Subcutaneous abdominal adipose tissue (tissue), 5 donors: Measurements from ENCODE around the gene PCDH15.
"Not testable (repeated sequence)": the region's sequence is repeated elsewhere in the genome, so short reads cannot be mapped to it uniquely, and the experiment has no call there.

Experiments
- H3K27ac ChIP-seq: one replicate; pipeline ENCODE4 v1.7.0; 2013; ENCODE audit warnings: low read depth, mild to moderate bottlenecking, inconsistent platforms, low read length, moderate library complexity
- H3K27me3 ChIP-seq, 5 donors: one replicate each; pipeline ENCODE4 v1.7.0; 2013; ENCODE audit warnings: low read length in 5 of 5, inconsistent platforms in 1 of 5; ENCODE audit not compliant: control insufficient read depth in 5 of 5, insufficient read depth in 4 of 5
- H3K36me3 ChIP-seq, 5 donors: one replicate each; pipeline ENCODE4 v1.7.0; 2013; ENCODE audit warnings: low read length in 5 of 5; ENCODE audit not compliant: control insufficient read depth in 5 of 5, insufficient read depth in 5 of 5
- H3K4me1 ChIP-seq, 5 donors: one replicate each; pipeline ENCODE4 v1.7.0; 2013; ENCODE audit warnings: low read length in 5 of 5, mild to moderate bottlenecking in 3 of 5, moderate library complexity in 1 of 5; ENCODE audit not compliant: control insufficient read depth in 5 of 5, insufficient read depth in 5 of 5
- H3K4me3 ChIP-seq, 5 donors: one replicate each; pipeline ENCODE4 v1.7.0; 2013; ENCODE audit warnings: low read length in 5 of 5, low read depth in 1 of 5
- H3K9ac ChIP-seq, 5 donors: one replicate each; pipeline ENCODE4 v1.7.0; 2013; ENCODE audit warnings: low read length in 5 of 5, mild to moderate bottlenecking in 4 of 5, moderate library complexity in 3 of 5
- H3K9me3 ChIP-seq, 5 donors: one replicate each; pipeline ENCODE4 v1.7.0; 2013; ENCODE audit warnings: low read length in 5 of 5; ENCODE audit not compliant: control insufficient read depth in 5 of 5
- donor health status: healthy.
- donor health status: healthy.
- donor health status: healthy.
- donor health status: healthy.
- donor health status: healthy.

Gene PCDH15

DNA sequence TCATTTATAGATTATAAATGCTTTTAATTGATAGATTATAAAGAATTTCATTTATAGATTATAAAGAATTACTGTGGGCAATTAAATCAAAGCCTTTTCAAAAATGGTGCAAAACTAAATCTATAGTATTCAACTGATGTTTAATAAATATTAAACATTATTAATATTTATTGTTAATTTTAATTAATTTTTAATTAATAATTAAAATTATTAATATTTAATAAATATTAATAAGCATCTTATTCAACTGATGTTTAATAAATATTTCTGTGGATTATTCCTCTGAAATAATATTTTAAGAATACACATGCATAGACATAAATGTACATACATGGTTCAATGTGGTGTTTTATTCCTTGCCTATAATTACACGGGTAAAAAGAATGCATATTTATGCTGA lies 346.8 kb downstream of the PCDH15 start:
- no peaks in the 10 kb centered on the region for H3K36me3 ChIP-seq
- H3K9ac ChIP-seq = no peak overlapping the region
- no peaks in the 10 kb centered on the region for H3K27me3 ChIP-seq
- H3K27ac ChIP-seq = no peak overlapping the region
- no peaks in the 10 kb centered on the region for H3K4me1 ChIP-seq
- no peaks in the 10 kb centered on the region for H3K9me3 ChIP-seq
- no peak overlapping the region for H3K4me3 ChIP-seq

DNA sequence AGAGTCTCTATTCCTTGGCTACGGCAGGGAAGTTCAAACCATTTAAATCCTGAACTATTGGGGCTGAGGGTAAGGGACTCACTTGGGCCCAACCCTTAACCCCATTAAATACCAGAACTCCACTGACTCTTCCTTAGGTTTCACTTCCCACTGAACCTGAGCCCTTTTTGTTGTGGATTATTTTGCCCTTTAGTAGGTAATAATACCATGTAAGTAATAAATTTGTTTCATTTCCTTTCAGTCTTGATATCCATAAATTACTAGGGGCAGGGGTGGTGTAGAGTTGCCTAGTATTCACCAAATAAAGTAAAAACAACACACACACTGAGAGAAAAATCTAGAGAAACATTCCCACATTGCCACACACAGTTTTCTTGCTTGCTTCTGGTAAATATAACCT lies 352.0 kb downstream of the PCDH15 start:
- no peak overlapping the region for H3K4me3 ChIP-seq
- no peak overlapping the region for H3K27ac ChIP-seq
- no peaks in the 10 kb centered on the region for H3K36me3 ChIP-seq
- H3K4me1 ChIP-seq = no peaks in the 10 kb centered on the region
- no peak overlapping the region for H3K9ac ChIP-seq
- H3K27me3 ChIP-seq = no peaks in the 10 kb centered on the region
- H3K9me3 ChIP-seq = no peaks in the 10 kb centered on the region

DNA sequence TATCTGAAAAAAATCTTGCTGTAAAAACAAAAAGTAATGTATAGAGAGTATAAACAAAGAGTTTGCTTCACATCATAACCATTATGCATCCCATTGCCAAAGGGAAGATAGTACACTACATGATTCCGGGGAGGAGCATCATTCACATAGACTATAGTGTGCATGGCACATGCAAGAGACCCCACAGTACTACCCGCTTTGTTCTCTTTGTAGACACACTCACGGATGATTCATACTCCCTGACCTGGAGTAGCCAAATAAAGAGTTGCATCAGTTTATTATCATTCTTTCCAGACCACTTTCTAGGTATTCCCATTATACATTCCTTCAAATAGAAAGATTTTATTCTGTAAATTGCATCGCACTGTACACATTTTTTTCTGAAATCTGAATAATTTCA lies 356.9 kb downstream of the PCDH15 start:
- H3K27me3 ChIP-seq = no peaks in the 10 kb centered on the region
- no peaks in the 10 kb centered on the region for H3K36me3 ChIP-seq
- no peaks in the 10 kb centered on the region for H3K9me3 ChIP-seq
- no peak overlapping the region for H3K27ac ChIP-seq
- H3K9ac ChIP-seq = no peak overlapping the region
- H3K4me3 ChIP-seq = no peak overlapping the region
- H3K4me1 ChIP-seq = no peaks in the 10 kb centered on the region

DNA sequence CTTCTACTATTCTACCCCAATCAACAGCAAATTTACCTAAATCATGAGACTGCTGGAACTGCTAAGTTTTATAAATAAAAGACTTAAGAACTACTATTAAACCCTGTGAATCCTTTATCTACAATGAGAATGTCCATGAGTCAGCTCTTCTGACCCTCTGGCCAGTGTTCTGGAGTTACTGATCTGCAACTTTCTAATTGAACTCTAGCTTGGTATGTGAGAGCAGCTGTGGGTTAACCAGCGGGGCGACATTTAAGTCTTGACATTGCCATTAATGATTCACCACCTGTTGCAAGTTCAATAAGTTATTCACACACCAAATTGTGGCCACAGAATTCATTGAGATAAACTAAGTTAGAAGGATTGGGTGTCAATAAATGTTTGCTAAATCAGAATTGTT lies 359.8 kb downstream of the PCDH15 start:
- H3K4me3 ChIP-seq = no peak overlapping the region
- no peaks in the 10 kb centered on the region for H3K9me3 ChIP-seq
- H3K27me3 ChIP-seq = no peaks in the 10 kb centered on the region
- H3K9ac ChIP-seq = no peak overlapping the region
- H3K4me1 ChIP-seq = no peaks in the 10 kb centered on the region
- no peaks in the 10 kb centered on the region for H3K36me3 ChIP-seq
- no peak overlapping the region for H3K27ac ChIP-seq

DNA sequence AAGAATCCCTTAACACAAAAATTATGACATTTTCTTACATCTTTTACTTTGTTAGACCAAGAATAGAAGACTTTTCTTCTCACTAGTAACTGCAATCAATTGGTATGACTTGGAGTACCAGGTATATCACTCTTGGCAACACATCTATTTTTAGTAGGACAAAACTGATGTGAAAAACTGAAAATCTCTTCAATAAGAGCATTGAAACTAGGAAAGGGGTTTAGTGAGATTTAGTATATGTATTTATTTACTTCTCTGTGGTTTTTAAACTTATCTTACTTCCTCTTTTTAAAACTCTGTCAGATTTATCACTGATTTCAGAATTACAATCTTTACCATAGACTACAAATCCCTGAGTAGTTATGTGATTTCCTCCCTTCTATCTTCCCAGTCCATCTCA lies 366.2 kb downstream of the PCDH15 start:
- no peaks in the 10 kb centered on the region for H3K27me3 ChIP-seq
- H3K9ac ChIP-seq = no peak overlapping the region
- H3K4me3 ChIP-seq = no peak overlapping the region
- H3K36me3 ChIP-seq = no peaks in the 10 kb centered on the region
- no peaks in the 10 kb centered on the region for H3K4me1 ChIP-seq
- H3K9me3 ChIP-seq = no peaks in the 10 kb centered on the region
- H3K27ac ChIP-seq = no peak overlapping the region

DNA sequence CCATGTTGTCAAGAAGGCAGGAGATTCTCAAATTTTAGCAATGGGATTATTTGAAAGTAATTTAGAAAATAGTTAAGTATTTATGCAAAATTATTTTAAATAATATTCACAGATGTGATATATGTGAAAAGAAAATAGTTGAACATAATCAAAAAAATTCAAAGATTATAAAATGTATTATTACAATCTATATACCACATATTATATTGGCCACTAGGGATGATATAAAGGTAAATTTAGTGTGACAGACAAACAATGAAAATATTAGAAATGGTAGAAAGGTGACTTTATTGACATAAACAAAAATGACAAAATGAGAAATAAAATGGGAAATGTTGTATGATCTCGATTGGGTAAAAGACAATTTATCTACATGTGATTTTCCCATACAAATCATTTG lies 385.5 kb downstream of the PCDH15 start:
- Histone ChIP-seq H3K9ac (no peak overlapping the region), H3K27ac (no peak overlapping the region), H3K4me1 (no peaks in the 10 kb centered on the region), H3K27me3 (no peaks in the 10 kb centered on the region), H3K36me3 (no peaks in the 10 kb centered on the region), H3K9me3 (no peaks in the 10 kb centered on the region), H3K4me3 (no peak overlapping the region)

DNA sequence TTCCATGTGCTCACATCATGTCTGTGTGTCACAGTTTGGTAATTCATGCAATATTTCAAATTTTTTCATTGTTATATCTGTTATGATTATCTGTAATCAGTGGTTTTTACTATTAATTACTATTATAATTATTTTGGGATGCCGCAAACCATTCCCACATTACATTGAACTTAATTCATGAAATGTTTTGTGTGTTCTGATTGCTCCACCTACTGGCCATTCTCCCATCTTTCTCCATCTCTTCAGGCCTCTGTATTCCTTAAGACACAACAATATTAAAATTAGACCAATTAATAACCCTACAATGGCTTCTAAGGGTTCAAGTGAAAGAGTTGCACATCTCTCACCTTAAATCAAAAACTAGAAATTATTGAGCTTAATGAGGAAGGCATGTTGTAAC lies 398.5 kb downstream of the PCDH15 start:
- no peaks in the 10 kb centered on the region for H3K36me3 ChIP-seq
- H3K27ac ChIP-seq = no peak overlapping the region
- H3K9me3 ChIP-seq = no peaks in the 10 kb centered on the region
- no peaks in the 10 kb centered on the region for H3K27me3 ChIP-seq
- H3K4me1 ChIP-seq = no peaks in the 10 kb centered on the region
- no peak overlapping the region for H3K9ac ChIP-seq
- H3K4me3 ChIP-seq = no peak overlapping the region

DNA sequence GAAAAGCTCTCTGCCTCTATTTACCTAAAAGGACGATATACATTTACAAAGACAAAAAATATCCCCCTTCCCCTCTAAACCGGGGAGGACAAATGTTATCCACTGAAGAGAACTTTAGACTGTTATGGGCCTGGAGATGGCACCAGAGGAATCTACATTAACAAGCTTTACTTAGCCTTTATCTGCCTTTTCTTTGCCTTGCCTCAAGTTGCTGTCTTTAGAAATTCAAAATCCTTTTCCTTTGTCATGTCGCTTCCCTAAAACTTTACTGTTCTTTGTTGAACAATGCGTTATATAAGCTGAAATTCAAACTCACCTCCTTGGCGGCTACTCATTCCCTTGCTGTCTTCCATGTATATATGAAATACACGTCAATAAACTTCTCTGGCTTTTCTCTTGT lies 405.0 kb downstream of the PCDH15 start:
- Histone ChIP-seq H3K36me3 (no peaks in the 10 kb centered on the region), H3K9me3 (no peaks in the 10 kb centered on the region), H3K27ac (no peak overlapping the region), H3K27me3 (no peaks in the 10 kb centered on the region), H3K4me1 (no peaks in the 10 kb centered on the region), H3K9ac (no peak overlapping the region), H3K4me3 (no peak overlapping the region)

DNA sequence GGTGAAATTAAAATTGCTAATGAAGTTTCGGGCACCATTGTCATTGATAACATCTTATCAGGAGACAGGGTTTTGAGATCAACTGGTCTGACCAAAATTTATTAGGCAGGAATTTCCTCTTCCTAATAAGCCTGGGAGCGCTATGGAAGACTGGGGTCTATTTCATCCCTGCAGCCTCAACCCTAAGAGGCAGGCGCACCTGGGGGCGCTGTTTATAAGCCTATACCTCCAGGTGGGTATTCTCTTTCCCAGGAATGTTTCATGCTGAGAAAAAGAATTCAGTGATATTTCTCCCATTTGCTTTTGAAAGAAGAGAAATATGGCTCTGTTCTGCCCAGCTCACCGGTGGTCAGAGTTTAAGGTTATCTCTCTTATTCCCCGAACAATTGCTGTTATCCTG lies 406.4 kb downstream of the PCDH15 start:
- not testable (repeated sequence) for H3K9ac ChIP-seq, H3K4me3 ChIP-seq, H3K27ac ChIP-seq, H3K27me3 ChIP-seq, H3K4me1 ChIP-seq, H3K36me3 ChIP-seq, H3K9me3 ChIP-seq

DNA sequence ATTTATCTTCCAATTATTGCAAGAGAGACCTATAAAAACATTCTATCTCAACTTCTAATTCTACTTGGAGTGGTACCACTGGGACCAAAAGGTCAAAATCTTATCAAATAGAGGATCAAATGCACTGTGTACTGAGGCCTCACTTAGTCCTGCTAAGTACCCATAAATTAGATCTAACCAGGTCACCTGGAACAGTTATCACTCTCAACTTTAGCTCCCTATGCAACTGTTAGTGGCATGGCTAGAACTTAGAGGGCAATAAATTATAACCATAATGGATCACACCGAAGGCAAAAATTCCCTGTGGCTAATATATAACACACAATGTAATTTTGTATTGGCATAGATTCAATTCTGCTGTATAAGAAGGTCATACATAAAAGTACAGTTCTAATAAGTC lies 428.9 kb downstream of the PCDH15 start:
- no peak overlapping the region for H3K27ac ChIP-seq

DNA sequence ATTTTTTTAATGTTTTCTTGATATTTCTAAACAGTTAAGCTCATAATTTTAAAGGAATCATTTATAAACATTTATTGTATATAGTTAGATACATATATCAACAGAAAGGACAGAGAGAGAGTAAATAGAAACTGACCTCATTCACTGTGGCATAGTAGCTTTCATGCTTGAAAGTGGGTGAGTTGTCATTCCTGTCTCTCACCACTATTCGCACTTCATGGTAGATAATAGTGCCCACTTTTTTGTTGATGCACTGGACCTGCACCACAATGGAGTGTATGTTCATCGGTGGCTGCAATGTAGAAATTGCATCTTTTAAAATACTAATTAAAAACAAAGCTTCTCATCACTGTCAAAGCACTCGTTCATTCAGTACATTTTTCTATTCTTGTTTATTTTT lies 432.0 kb downstream of the PCDH15 start:
- H3K27me3 ChIP-seq = no peaks in the 10 kb centered on the region
- H3K9ac ChIP-seq = no peak overlapping the region
- no peaks in the 10 kb centered on the region for H3K4me1 ChIP-seq
- H3K4me3 ChIP-seq = no peak overlapping the region
- H3K27ac ChIP-seq = no peak overlapping the region
- H3K9me3 ChIP-seq = no peaks in the 10 kb centered on the region
- no peaks in the 10 kb centered on the region for H3K36me3 ChIP-seq

More for the DNA sequence above, 428.9 kb downstream of the PCDH15 start:
- Histone ChIP-seq H3K9ac (no peak overlapping the region), H3K4me3 (no peak overlapping the region), H3K36me3 (no peaks in the 10 kb centered on the region), H3K27me3 (no peaks in the 10 kb centered on the region), H3K9me3 (no peaks in the 10 kb centered on the region), H3K4me1 (no peaks in the 10 kb centered on the region)
